Epithelial cell of prostate (primary cell): ENCODE results near the gene NDUFS7.
A peak's percentile ranks its signal among the peaks of the same experiment; 100 is the strongest.
"Not testable (repeated sequence)": the region's sequence is repeated elsewhere in the genome, so short reads cannot be mapped to it uniquely, and the experiment has no call there.

Source experiments
- DNase-seq: peaks from one replicate; pipeline ENCODE4 v3.0.0-alpha.2; 2011; ENCODE audit warnings: low read depth, low spot score
- H3K27ac ChIP-seq: fragments of 450-650 bp; 2 replicates; pipeline ENCODE4 v1.5.1; 2017; ENCODE audit warnings: mild to moderate bottlenecking

NDUFS7 gene

GRCh38 chr19:1412995-1413800 lies 29.5 kb downstream of the NDUFS7 start:
- peak overlapping the region; percentile 87 for H3K27ac ChIP-seq
- no peak for DNase-seq

- H3K27ac ChIP-seq, result peak overlapping the region; percentile 87
- no peak for DNase-seq
Measured at GRCh38 chr19:1416014-1416841, 32.5 kb downstream of the NDUFS7 start.

- no peak for DNase-seq
- H3K27ac ChIP-seq, result peak overlapping the region; percentile 87
Measured at GRCh38 chr19:1417145-1417544, 33.4 kb downstream of the NDUFS7 start.

- peak overlapping the region; percentile 87 for H3K27ac ChIP-seq
Measured at GRCh38 chr19:1417681-1418495, 34.2 kb downstream of the NDUFS7 start.

GRCh38 chr19:1418496-1418775 lies 34.7 kb downstream of the NDUFS7 start:
- no peak overlapping the region for H3K27ac ChIP-seq
- DNase-seq, result no peak

More at GRCh38 chr19:1417681-1418495, 34.2 kb downstream of the NDUFS7 start:
- DNase-seq, result no peak

- no peak for DNase-seq
- H3K27ac ChIP-seq, result no peak overlapping the region
Measured at GRCh38 chr19:1418951-1419738, 35.4 kb downstream of the NDUFS7 start.

GRCh38 chr19:1420085-1420484 lies 36.4 kb downstream of the NDUFS7 start:
- not testable (repeated sequence) for H3K27ac ChIP-seq, DNase-seq

- no peak for DNase-seq
- no peak overlapping the region for H3K27ac ChIP-seq
Measured at GRCh38 chr19:1420590-1420989, 36.9 kb downstream of the NDUFS7 start.

- DNase-seq, result no peak
- no peak overlapping the region for H3K27ac ChIP-seq
Measured at GRCh38 chr19:1421218-1421957, 37.7 kb downstream of the NDUFS7 start.

GRCh38 chr19:1421958-1422305 lies 38.2 kb downstream of the NDUFS7 start:
- no peak overlapping the region for H3K27ac ChIP-seq
- DNase-seq, result no peak

- H3K27ac ChIP-seq, result no peak overlapping the region
- DNase-seq, result no peak
Measured at GRCh38 chr19:1422360-1422759, 38.7 kb downstream of the NDUFS7 start.

- no peak for DNase-seq
- no peak overlapping the region for H3K27ac ChIP-seq
Measured at GRCh38 chr19:1422943-1423342, 39.2 kb downstream of the NDUFS7 start.

GRCh38 chr19:1423436-1424191 lies 39.9 kb downstream of the NDUFS7 start:
- DNase-seq, result no peak
- no peak overlapping the region for H3K27ac ChIP-seq

- peak overlapping the region; percentile 71 for H3K27ac ChIP-seq
- DNase-seq, result no peak
Measured at GRCh38 chr19:1424192-1424955, 40.7 kb downstream of the NDUFS7 start.

GRCh38 chr19:1425102-1425837 lies 41.6 kb downstream of the NDUFS7 start:
- peak; percentile 74 for DNase-seq
- H3K27ac ChIP-seq, result peak overlapping the region; percentile 71

- H3K27ac ChIP-seq, result peak overlapping the region; percentile 71
- DNase-seq, result no peak
Measured at GRCh38 chr19:1425902-1426301, 42.2 kb downstream of the NDUFS7 start.

GRCh38 chr19:1426736-1427135 lies 43.0 kb downstream of the NDUFS7 start:
- no peak for DNase-seq
- no peak overlapping the region for H3K27ac ChIP-seq
